Choroid plexus epithelial cell (primary cell): ENCODE results near the gene PDZRN3.

Experiments
- DNase-seq: peaks from one replicate; pipeline ENCODE4 v3.0.0-alpha.2; 2010; ENCODE audit warnings: low read depth
- H3K4me3 ChIP-seq: 2 replicates; pipeline ENCODE4 v1.5.1; 2011; ENCODE audit warnings: low read depth, mild to moderate bottlenecking, control low read depth, low read length, moderate library complexity
- CTCF ChIP-seq: conservative IDR thresholded peaks from 2 replicates; pipeline ENCODE4 v1.5.1; 2011; ENCODE audit warnings: low read depth, mild to moderate bottlenecking, control low read depth, inconsistent platforms, low read length, moderate library complexity

Gene PDZRN3

GRCh38 chr3:73543412-73543811, 81.3 kb downstream of the PDZRN3 start:
- DNase-seq, result no peak
- no peak for TF ChIP-seq CTCF
- no peak overlapping the region for H3K4me3 ChIP-seq

DNA sequence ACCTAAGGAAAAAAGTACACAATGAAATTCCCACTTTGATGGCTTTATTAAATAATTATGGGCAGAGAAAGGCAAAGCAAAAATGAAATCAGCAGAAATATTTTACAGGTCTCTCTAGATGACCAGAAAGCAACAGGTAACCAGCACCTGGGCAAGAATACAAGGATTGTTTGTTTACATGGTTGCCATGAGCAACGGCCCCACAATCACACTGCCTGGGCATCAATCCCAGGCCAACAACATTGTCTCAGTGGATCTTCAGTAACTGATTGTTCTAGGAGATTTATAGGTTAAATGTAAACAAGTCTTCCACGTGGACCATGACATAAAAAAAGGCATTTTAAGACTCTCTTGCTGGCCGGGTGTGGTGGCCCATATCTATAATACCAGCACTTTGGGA, 82.6 kb downstream of the PDZRN3 start:
- no peak overlapping the region for H3K4me3 ChIP-seq
- DNase-seq, result no peak
- TF ChIP-seq CTCF, result no peak

DNA sequence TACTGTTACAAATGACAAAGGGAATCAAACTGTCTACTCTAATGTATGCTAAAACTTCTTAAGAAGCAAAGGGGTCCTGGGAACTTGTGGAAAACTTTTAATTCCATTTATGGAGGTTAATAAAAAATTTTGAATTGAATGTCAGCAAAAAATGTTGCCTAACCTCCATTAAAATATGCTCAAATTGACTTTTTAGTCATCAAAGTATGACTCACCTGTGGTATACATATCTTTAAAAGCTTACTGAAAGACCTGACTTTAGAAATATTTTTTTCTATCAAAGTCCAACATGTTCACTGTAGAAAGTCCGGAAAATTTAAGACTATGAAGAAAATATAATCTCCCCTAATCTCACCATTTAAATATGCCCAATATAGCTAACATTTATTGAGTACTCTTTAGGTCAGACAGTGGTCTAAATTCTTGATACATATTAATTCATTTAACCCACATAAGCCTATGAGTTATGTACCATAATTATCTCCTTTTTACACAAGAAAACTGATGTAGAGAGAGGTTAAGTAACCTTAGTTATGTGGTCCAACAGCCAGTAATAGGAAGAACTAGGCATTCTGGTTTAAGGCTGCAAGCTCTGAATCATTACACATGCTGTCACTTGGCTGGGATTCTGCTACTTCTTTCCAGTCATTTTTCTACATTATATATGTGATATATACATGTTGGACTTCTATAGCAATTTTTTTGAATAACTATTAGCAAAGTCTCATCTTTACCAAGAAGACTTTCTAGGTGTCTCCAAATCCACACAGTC, 83.6 kb downstream of the PDZRN3 start:
- H3K4me3 ChIP-seq, result no peak overlapping the region
- no peak for TF ChIP-seq CTCF
- peak; percentile 39 for DNase-seq

- H3K4me3 ChIP-seq, result no peak overlapping the region
- no peak for TF ChIP-seq CTCF
- no peak for DNase-seq
These were observed 86.3 kb downstream of the PDZRN3 start for GRCh38 chr3:73538486-73538885.

DNA sequence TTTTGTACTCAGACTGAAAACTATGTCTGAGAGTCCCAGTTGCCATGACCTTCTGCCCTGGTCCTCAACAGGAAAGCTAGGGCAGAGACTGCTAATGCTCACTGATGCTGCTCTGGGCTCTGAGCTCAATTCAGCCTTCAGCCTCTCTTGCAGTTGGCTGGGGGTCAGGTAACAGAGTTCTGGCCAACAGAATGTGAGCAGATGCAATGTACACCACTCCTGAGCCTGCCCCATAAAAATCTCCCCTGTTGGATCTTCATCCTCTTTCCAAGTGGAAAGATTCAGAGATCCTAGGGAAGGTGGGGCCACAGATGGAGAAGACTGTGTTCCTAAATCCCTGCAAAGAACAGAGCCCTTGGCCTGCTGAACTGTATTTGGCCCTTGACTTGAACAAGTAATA, 87.8 kb downstream of the PDZRN3 start:
- no peak for TF ChIP-seq CTCF
- H3K4me3 ChIP-seq, result no peak overlapping the region
- no peak for DNase-seq

- TF ChIP-seq CTCF, result no peak
- H3K4me3 ChIP-seq, result no peak overlapping the region
- no peak for DNase-seq
These were observed 88.3 kb downstream of the PDZRN3 start for GRCh38 chr3:73536336-73536895.

DNA sequence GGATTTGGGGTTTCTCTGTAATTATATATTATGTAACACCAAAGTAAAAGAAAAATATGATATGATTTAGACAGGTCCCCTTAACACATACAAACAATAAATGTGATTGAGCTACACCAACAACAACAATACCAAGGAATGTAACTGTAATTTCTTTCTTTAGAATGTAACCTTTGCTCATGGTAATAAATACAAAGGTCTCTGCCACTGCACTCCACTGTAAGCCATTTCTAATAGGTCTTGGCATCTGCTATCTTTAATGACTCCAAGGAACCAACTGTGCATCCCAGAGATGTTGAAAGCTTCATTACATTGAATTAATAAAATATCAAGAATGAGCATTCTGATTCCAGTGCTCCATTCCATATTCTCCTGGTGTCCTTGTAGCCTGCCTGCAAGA, 88.8 kb downstream of the PDZRN3 start:
- DNase-seq, result no peak
- no peak for TF ChIP-seq CTCF
- H3K4me3 ChIP-seq, result no peak overlapping the region
